ENCODE results near the gene JUP.

JUP gene

GRCh38 chr17:41813152-41813680 lies 26.7 kb upstream of the JUP start:
- Mint-ChIP-seq H3K9me3 (no peaks in the 10 kb centered on the region), H3K4me1 (peaks cover 27% of the 10 kb centered on the region), H3K27me3 (peaks cover 45% of the 10 kb centered on the region), H3K27ac (no peak overlapping the region), H3K36me3 (no peaks in the 10 kb centered on the region), H3K4me3 (peak overlapping the region; percentile 25)
- no peak for ATAC-seq

- Mint-ChIP-seq H3K4me3 (peak within 1 kb of the TSS; percentile 90), H3K27ac (peak within 1 kb of the TSS; percentile 71), H3K36me3 (no peaks in the 10 kb centered on the region), H3K27me3 (peaks cover 39% of the 10 kb centered on the region), H3K4me1 (peaks cover 24% of the 10 kb centered on the region), H3K9me3 (no peaks in the 10 kb centered on the region)
- no peak for ATAC-seq
These were observed 26.1 kb upstream of the JUP start, which contains the start of gene FKBP10 for GRCh38 chr17:41812381-41813151. FKBP10 (plus strand) TSS chr17:41813004; CDS start chr17:41813035, 31 bp downstream.

- Mint-ChIP-seq H3K9me3 (no peaks in the 10 kb centered on the region), H3K27me3 (peaks cover 39% of the 10 kb centered on the region), H3K4me1 (peaks cover 24% of the 10 kb centered on the region), H3K4me3 (peak within 1 kb of the TSS; percentile 90), H3K36me3 (no peaks in the 10 kb centered on the region), H3K27ac (peak within 1 kb of the TSS; percentile 71)
- ATAC-seq, result peak; percentile 90
These were observed 25.3 kb upstream of the JUP start, which contains the start of gene P3H4 for GRCh38 chr17:41811549-41812380. P3H4 (minus strand) TSS chr17:41811949; CDS start chr17:41811915, 34 bp downstream.

GRCh38 chr17:41810659-41811548 lies 24.4 kb upstream of the JUP start:
- Mint-ChIP-seq H3K36me3 (no peaks in the 10 kb centered on the region), H3K4me1 (peaks cover 24% of the 10 kb centered on the region), H3K27ac (no peak overlapping the region), H3K27me3 (peaks cover 39% of the 10 kb centered on the region), H3K9me3 (no peaks in the 10 kb centered on the region), H3K4me3 (peak overlapping the region; percentile 61)
- ATAC-seq, result peak; percentile 21

- Mint-ChIP-seq H3K27me3 (peaks cover 23% of the 10 kb centered on the region), H3K27ac (no peak overlapping the region), H3K4me1 (peaks cover 16% of the 10 kb centered on the region), H3K9me3 (no peaks in the 10 kb centered on the region), H3K4me3 (no peak overlapping the region), H3K36me3 (no peaks in the 10 kb centered on the region)
- ATAC-seq, result no peak
These were observed 20.4 kb upstream of the JUP start for GRCh38 chr17:41806685-41807445.

GRCh38 chr17:41803049-41804020 lies 16.8 kb upstream of the JUP start:
- no peaks in the 10 kb centered on the region for H3K36me3 Mint-ChIP-seq
- H3K4me1 Mint-ChIP-seq, result peaks cover 16% of the 10 kb centered on the region
- H3K27me3 Mint-ChIP-seq, result peaks cover 10% of the 10 kb centered on the region
- no peak overlapping the region for H3K4me3 Mint-ChIP-seq
- no peak overlapping the region for H3K27ac Mint-ChIP-seq
- H3K9me3 Mint-ChIP-seq, result no peaks in the 10 kb centered on the region
- ATAC-seq, result peak; percentile 58

- Mint-ChIP-seq H3K9me3 (no peaks in the 10 kb centered on the region), H3K27ac (no peak overlapping the region), H3K36me3 (no peaks in the 10 kb centered on the region), H3K4me3 (no peak overlapping the region), H3K4me1 (peaks cover 16% of the 10 kb centered on the region), H3K27me3 (peaks cover 10% of the 10 kb centered on the region)
- ATAC-seq, result peak; percentile 74
These were observed 15.1 kb upstream of the JUP start for GRCh38 chr17:41801374-41802271.

GRCh38 chr17:41800601-41801373 lies 14.3 kb upstream of the JUP start:
- Mint-ChIP-seq H3K9me3 (no peaks in the 10 kb centered on the region), H3K4me1 (peaks cover 16% of the 10 kb centered on the region), H3K27me3 (peaks cover 10% of the 10 kb centered on the region), H3K4me3 (no peak overlapping the region), H3K36me3 (no peaks in the 10 kb centered on the region), H3K27ac (no peak overlapping the region)
- no peak for ATAC-seq

GRCh38 chr17:41799366-41799765 lies 12.9 kb upstream of the JUP start:
- Mint-ChIP-seq H3K27ac (no peak overlapping the region), H3K4me3 (no peak overlapping the region), H3K9me3 (no peaks in the 10 kb centered on the region), H3K4me1 (peaks cover 16% of the 10 kb centered on the region), H3K27me3 (peaks cover 10% of the 10 kb centered on the region), H3K36me3 (no peaks in the 10 kb centered on the region)
- no peak for ATAC-seq

GRCh38 chr17:41797377-41797776 lies 10.9 kb upstream of the JUP start:
- Mint-ChIP-seq H3K9me3 (no peaks in the 10 kb centered on the region), H3K27ac (no peak overlapping the region), H3K4me1 (peaks cover 8% of the 10 kb centered on the region), H3K27me3 (peaks cover 10% of the 10 kb centered on the region), H3K36me3 (no peaks in the 10 kb centered on the region), H3K4me3 (no peak overlapping the region)
- no peak for ATAC-seq

GRCh38 chr17:41796121-41796895 lies 9.8 kb upstream of the JUP start:
- H3K36me3 Mint-ChIP-seq, result no peaks in the 10 kb centered on the region
- H3K27me3 Mint-ChIP-seq, result peaks cover 3% of the 10 kb centered on the region
- no peaks in the 10 kb centered on the region for H3K9me3 Mint-ChIP-seq
- ATAC-seq, result peak; percentile 6
- no peak overlapping the region for H3K27ac Mint-ChIP-seq
- H3K4me1 Mint-ChIP-seq, result peaks cover 1% of the 10 kb centered on the region
- no peak overlapping the region for H3K4me3 Mint-ChIP-seq

Measured in stimulated activated memory B cell treated with anti-CD40 and anti-IgM and Interleukin-4, amounts not matched to agents 10 μg/mL and 1 μg/mL and 100 μg/mL, for 72 hours (primary cell).